HG03139 (cell line): ENCODE data around the gene WNT9A.

ENCODE experiments used
- ATAC-seq: cut with Tn5 transposase; IDR thresholded peaks from one replicate; pipeline ENCODE4 v1.9.1; 2021; ENCODE audit not compliant: unreplicated experiment

WNT9A gene

GRCh38 chr1:227924833-227925574 is 22.7 kb downstream of the WNT9A start:
- no peak for ATAC-seq

- no peak for ATAC-seq
Measured at GRCh38 chr1:227924168-227924832, 23.4 kb downstream of the WNT9A start.

GRCh38 chr1:227923353-227924167 is 24.2 kb downstream of the WNT9A start:
- ATAC-seq, result no peak

DNA sequence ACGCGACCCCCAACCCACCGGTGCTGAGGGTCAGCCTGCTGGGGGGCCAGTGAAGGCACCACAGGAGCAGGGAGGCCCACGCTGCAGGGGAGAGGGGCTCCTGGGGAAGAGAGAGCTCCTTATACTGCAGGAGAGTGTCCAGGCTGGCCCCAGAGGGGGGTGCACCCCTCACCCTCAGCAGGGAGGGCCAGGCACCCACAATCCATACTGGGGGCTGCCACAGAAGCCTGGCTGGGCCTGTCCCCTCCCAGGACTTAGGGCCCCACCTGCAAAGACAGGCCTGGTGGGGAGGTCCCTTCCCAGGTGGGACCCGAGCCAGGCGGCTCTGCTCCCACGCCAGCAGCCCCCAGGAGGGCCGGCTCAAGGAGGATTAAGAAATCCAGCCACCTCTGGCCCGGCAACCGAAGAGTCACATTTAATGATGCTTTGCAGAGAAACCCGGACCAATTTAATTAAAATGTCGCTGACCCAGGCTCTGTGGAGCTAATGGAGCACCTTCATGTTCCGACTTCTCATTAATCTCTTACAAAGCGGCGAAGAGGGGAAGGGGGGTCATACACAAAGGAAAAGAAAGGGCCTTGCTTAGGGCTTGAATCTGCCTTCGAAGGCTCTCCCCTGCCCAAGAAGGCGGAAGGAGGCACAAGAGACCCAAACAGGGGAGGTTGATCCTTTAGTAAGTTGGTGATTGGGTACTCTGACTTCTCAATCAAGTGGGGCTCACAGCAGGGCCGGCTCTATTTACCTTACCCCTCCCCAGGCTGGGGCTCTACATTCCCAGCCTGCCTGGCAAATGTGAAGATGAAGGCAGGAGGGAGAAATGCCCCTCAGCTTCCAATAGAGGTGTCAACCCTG is 25.0 kb downstream of the WNT9A start:
- no peak for ATAC-seq

DNA sequence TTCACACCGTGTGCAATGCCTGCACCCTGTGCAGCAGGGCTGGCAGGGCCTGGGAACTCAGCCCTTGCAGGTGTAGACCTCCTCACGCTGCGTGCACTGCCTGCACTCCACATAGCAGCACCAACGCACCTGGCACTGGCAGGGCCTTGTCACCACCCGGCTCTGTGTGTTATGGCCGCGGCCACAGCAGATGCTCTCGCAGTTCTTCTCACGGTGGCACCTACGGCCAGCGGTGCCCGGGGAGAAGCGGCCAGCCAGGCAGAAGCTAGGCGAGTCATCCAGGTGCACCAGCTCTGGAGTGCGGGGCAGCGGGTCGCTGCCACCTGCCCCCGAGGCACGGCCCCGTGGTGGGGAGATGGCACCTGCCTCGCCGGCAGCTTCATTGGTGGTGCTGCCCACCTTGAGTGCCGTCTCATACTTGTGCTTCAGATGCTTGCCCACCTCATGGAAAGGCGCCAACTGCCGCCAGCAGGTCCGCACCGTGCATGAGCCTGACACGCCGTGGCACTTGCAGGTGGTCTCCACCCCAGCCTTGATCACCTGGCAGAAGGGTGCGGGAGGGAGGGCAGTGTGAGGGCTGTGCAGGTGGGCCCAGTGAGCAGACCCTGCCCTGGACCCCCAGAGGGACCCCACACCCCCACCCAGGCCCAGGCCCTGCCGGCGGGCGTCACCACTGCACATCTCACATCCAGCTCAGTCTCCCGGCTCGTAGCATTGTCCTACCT is 26.1 kb downstream of the WNT9A start:
- no peak for ATAC-seq

DNA sequence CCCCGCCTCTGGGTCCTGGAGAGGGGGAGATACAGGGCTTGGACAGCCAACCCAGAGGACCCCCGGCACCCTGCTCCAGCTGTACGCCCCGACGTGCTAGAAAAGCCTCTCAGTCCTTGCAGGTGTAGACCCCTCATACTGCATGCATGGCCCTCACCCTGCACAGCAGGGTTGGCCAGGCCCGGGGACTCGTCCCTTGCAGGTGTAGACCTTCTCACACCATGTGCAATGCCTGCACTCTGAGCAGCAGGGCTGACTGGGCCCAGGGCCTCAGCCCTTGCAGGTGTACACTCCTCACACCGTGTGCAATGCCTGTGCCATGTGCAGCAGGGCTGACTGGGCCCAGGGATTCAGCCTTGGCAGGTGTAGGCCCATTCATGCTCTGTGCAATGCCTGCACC is 26.8 kb downstream of the WNT9A start:
- ATAC-seq, result no peak

DNA sequence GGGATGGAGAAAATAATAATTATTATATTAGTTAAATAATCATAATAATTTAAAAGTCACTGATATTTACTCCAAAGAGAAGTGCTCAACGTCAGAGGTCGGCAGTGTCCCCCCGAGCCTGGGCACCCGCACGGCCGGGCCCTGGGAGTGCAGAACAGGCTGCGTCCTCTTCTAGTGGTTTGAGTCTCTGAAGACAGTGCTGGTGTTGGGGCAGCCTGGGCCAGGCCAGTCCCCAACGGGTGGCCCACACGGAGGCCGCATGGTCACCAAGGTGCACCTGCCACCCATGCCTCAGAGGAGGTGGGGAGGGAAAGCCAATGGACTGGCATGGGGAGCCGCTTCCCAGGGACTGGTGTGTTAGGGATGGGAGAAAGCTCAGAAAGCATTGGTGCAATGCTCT is 27.3 kb downstream of the WNT9A start:
- no peak for ATAC-seq

DNA sequence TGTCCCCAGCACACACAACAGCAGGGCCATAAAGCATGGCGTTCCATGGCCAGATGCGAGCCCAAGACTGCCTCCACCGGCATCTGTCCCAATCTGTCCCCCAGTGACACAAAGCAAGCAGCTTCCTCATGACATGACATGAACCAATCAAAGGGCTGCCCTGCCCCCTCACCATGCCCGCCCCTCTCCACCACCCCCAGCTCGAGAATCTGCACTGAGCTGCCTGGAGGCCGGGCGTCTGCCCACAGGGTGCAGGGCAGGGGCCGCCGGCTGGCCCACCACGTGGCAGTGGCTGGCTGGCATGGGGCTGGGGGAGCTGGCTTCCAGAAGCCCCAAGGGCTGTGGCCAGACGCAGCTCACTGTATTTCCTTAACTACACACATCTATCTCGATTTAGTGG is 27.8 kb downstream of the WNT9A start:
- ATAC-seq, result no peak

DNA sequence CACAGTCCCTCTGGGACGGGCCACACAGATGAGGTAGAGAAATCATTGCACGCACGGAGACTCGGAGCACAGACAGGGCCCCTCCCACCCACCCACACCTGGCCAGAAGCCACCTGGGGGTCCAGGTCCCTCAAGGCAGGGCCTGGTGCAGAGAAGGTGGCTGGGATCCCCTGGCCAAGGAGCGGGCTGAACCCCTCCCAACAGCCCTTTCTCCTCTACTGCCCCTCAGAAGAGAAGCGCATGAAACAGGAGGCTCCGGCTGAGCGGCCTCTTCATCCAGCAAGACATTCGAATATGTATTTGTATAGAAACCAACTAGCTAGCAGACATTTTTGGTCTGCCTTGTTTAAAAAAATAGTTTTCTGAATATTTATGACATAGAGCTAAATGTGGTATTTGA is 29.0 kb downstream of the WNT9A start:
- no peak for ATAC-seq

- no peak for ATAC-seq
Measured at GRCh38 chr1:227918083-227918700, 29.5 kb downstream of the WNT9A start.

DNA sequence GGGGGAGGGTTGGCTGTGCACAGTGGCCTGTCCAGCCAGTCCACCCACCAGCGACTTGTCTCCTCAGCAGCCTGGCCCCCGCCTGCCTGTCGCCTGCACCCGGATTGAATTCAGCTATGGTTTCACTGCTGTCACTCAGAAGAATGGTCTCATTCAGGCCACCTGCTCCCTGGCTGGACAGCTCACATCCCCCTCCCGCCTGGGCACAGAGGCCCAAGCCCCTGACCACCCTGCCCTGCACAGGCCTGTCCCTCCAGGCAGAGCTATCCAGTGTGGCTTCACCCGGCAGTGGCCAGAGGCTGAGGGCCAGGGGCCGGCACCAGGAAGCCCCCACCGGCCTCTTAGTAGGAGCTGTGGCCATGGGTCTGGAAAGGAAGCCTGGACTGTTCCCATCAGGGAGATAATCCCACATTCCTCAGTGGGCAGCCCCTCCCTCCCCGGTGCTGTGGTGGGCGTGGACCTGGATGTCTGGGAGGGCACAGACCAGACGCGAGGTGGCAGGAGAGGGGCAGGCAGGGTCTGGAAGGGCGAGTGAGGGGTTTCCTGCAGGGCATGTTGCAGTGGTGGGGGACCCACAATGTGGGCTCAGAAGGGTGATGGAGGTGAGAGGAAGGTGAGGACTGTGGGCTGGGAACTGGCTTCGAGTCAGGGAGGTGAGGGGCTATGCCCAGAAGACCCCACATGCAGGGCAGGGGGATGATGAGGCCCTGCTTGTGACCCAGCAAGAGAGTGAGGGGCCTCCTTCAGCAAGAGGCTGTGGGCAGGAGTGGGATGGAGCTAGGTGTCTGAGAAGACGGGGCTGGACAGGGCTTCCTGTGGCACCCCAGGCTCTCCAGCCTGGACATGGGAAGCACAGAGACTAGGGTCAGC is 30.4 kb downstream of the WNT9A start:
- ATAC-seq, result no peak

DNA sequence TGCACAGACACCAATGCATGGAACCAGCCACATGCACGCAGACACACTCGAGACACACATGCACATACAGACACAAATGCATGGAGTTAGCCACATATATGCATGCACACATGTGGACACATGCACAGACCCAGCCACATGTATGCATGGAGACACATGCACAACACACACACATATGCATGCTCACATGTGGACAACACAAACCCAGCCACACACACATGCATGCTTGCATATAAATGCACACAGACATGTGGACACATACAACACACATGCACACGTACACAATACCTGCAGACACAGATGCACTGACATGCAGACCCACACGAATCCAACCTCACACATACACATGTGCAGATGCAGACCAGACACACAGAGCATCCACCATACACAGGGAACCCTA is 31.1 kb downstream of the WNT9A start:
- no peak for ATAC-seq

DNA sequence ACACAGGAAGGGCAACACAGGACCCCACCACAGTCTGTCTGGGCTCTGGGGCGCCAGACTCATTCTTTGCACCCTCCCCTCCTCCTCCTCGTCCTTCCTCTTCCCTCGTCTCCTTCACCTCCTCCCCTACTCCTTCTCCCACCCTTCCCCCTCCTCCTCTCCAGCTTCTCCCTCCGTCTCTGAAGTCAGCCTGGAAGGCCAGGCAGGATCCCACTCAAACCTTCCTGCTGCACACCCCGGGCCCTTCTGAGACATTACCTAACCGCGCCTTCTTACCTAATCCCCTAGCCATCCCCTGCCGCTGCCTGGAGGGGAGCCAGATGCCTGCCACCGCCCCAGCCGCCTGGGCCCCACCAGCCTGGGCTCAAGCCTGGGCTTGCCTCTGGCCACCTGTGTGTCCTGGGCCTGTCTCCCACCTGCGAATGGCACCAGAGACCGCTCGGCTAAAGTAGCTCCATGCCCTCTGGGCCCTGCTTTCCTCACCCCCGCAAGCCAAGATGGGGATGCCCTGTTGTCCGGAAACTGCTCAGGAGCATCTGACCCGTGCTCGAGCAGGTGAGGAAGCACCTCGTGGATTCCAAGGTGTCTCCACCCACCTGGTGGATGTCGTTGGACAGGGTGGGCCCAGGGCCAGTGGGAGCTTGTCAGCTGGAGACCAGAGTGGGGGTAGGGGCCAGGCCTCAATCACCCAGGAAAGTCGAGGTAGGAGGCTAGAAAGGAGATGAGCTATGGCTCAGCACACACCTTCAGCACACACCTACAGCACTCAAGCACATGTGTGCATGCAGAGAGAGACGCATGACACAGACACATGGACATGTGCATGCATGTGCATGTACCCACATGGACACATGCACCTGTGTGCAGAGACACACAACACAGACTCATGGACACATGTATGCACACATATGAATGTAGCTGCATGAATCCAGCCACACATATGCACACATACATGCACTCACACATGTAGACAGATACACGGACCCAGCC is 31.9 kb downstream of the WNT9A start:
- ATAC-seq, result no peak

DNA sequence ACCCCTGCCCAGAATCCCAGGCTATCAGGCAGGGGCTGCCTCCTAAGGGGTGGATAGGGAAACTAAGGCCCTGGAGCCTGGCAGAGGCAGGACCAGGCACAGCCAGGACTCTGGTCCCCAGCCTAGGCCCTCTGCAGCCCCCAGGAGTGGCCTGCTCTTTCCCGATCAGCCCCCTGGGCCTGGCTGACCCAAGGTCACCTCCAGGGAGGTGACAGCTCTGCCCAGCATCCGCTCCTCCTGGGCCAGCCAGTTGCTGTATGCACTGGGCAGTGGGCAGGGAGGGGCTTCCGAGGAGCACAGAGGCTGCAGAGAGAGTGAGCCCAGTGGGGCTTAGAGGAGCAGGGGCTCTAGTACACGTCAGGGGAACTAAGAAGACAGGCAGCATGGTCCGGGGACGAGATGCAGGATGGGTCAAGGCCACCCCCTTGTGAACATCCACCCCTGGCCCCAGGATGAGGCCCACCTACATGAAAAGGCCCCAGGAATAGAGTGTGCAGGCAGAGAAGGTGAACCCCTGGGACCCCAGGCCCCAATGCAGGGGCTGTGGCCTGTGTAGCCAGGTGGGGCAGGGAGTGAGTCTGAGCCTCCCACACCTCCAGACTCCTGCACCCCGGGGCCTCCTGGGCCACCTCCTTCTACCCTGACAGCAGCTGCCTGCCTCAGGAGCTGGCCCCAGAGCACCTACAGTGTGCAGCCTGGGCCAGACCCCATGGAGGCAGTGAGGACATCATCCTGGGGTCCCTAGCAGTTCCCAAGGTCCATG is 32.8 kb downstream of the WNT9A start:
- no peak for ATAC-seq

- ATAC-seq, result no peak
Measured at GRCh38 chr1:227913764-227914721, 33.7 kb downstream of the WNT9A start.

- ATAC-seq, result no peak
Measured at GRCh38 chr1:227913396-227913763, 34.4 kb downstream of the WNT9A start.
